ENCODE results near the gene BRWD1.

BRWD1 gene

GRCh38 chr21:39313571-39314142 is at the start of gene BRWD1:
BRWD1 (minus strand) TSS chr21:39313632; CDS start chr21:39313491, 141 bp downstream.
- peak; percentile 80 for DNase-seq

GRCh38 chr21:39362733-39363132 is 49.3 kb upstream of the BRWD1 start:
- DNase-seq: no peak

- no peak for DNase-seq
Observed at GRCh38 chr21:39359382-39359781, 46.0 kb upstream of the BRWD1 start.

- DNase-seq: no peak
Observed at GRCh38 chr21:39353295-39353694, 39.9 kb upstream of the BRWD1 start.

GRCh38 chr21:39350094-39351005 is 36.9 kb upstream of the BRWD1 start:
- DNase-seq: no peak

GRCh38 chr21:39349211-39350093 is 36.0 kb upstream of the BRWD1 start:
- DNase-seq: peak; percentile 96

GRCh38 chr21:39348355-39349210 is 35.2 kb upstream of the BRWD1 start, which contains the start of gene HMGN1:
HMGN1 (minus strand) TSS chr21:39349088; CDS start chr21:39348917, 171 bp downstream.
- peak; percentile 89 for DNase-seq

- no peak for DNase-seq
Observed at GRCh38 chr21:39348040-39348354, 34.6 kb upstream of the BRWD1 start.

- DNase-seq: no peak
Observed at GRCh38 chr21:39347537-39347936, 34.1 kb upstream of the BRWD1 start.

GRCh38 chr21:39346671-39347331 is 33.4 kb upstream of the BRWD1 start:
- DNase-seq: no peak

- DNase-seq: no peak
Observed at GRCh38 chr21:39346206-39346605, 32.8 kb upstream of the BRWD1 start.

- DNase-seq: no peak
Observed at GRCh38 chr21:39345440-39345839, 32.0 kb upstream of the BRWD1 start.

GRCh38 chr21:39344848-39345247 is 31.4 kb upstream of the BRWD1 start:
- no peak for DNase-seq

GRCh38 chr21:39341249-39341923 is 28.0 kb upstream of the BRWD1 start:
- no peak for DNase-seq

- no peak for DNase-seq
Observed at GRCh38 chr21:39340687-39341086, 27.3 kb upstream of the BRWD1 start.

GRCh38 chr21:39339231-39339630 is 25.8 kb upstream of the BRWD1 start:
- no peak for DNase-seq

- no peak for DNase-seq
Observed at GRCh38 chr21:39336457-39337008, 23.1 kb upstream of the BRWD1 start.

- no peak for DNase-seq
Observed at GRCh38 chr21:39334611-39335010, 21.2 kb upstream of the BRWD1 start.

- DNase-seq: no peak
Observed at GRCh38 chr21:39332175-39332574, 18.7 kb upstream of the BRWD1 start.

- DNase-seq: no peak
Observed at GRCh38 chr21:39330001-39330400, 16.6 kb upstream of the BRWD1 start.

- DNase-seq: no peak
Observed at GRCh38 chr21:39327727-39328126, 14.3 kb upstream of the BRWD1 start.

Measured in CD4-positive, alpha-beta T cell treated with Interleukin-15 for 1 hour (primary cell).